ENCODE data around the gene CYP19A1.

Gene CYP19A1

DNA sequence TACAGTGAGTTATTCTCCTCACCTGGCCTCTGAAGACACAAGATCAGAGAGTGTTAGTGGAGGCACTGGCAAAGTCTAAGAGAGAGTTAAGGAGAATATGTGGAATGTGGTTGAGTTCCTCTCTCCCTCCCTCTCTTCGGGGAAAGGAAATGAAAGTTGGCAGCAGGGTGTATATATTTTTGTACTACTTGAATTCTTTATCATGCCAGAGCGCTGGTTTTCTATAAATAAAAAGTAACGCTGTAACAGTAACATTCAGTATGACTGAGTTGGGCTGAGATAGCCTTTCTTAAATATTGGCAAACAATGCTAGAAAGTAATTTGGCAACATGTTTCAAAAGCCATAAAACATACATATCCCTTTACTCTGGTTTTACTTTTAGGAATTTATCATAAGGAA is 166.2 kb downstream of the CYP19A1 start:
- no peak for DNase-seq

GRCh38 chr15:51171634-51171932 is 166.8 kb downstream of the CYP19A1 start:
- no peak for DNase-seq

DNA sequence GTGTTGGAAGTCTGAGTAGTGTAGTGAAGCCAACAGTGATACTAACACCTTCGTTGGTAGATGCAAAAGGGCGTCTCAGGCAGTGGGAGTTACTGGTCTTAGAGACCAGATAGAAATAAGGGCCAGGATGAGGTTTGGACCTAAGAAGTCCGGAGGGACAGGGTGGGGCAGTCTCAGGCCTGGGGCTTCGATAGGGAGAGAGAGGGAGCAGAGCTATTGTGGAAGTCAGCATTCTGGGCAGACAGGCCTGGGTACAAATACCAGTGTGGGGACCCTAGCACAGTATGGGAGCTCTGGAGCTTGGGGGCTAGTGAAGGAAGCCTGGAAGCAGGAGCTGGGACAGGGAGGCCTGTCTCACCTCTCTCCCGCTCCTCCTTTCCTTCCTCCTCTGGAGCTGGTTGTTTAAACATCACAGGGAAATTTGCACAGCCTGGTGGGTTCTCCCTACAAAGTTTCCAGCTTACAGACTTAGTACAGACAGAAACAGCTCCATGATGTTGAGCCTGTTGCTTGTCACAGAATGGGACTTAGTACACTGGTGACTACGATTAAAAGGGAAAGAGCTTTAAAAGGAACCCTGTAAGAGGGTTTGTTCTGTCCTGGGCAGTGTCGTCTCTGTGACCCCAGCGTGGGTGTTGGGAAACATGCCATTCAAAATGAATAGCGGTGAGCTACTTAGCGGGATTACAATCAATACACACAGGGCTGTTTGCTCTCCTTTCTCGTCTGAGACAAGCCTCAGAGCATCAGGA is 167.3 kb downstream of the CYP19A1 start:
- no peak for DNase-seq

DNA sequence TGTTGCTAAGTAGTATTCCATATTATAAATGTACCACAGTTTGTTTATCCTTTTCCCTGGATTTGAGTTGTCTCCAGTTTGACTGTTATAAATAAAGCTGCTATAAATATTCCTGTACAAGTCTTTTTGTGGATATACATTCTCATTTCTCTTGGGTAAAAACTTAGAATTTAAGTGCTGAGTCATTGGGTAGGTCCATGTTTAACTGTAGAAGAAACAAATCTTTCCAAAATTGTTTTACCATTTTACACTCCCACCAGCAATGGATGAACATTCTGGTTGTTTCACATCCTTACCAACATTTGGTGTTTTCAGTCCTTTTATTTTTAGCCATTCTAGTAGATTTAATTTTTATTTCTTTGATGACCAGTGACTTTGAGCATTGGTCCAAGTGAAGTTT is 169.7 kb downstream of the CYP19A1 start:
- no peak for DNase-seq

GRCh38 chr15:51163843-51164242 is 174.6 kb downstream of the CYP19A1 start:
- DNase-seq, result no peak

DNA sequence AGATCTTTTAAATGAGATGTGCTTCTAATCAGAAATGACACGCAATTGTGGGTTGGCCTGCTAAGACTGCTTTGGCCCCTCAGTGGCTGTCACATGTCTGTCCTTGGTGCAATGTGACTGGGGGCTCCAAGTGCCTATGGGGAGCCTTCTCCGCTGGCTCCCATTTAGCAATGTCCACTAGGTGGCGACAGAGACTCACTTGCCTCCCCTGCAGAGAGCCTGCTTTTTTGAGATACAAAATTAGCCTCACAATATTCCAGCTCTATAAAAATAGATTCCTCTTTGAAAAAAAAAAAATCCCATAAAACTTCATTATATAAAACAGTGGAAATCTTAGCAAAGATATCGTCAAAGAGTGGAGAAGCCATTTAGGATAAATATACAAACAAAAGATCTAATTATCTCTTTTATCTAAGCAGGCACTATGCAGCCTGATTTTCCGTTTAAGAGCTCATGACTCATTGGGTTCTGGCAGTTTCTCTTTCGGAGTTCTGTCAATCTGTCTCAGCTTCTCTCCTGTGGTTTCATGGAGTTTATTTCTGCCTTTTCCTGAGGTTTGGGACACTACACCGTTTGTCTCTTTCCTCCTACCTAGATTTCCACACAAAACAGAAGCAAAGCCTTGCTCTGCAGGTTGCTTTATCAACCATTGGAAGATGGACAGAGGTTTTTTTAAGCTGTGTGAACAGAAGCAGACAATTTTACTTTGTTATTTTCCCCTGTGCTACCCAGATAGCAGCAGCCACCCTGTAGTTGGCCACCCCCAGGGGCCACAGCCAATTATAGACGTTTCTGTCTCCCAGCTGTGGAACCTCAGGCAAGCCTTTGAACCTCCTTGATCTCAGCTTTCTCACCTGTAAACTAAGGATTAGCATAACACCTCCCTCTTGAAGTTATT is 175.3 kb downstream of the CYP19A1 start:
- DNase-seq, result peak; percentile 56

DNA sequence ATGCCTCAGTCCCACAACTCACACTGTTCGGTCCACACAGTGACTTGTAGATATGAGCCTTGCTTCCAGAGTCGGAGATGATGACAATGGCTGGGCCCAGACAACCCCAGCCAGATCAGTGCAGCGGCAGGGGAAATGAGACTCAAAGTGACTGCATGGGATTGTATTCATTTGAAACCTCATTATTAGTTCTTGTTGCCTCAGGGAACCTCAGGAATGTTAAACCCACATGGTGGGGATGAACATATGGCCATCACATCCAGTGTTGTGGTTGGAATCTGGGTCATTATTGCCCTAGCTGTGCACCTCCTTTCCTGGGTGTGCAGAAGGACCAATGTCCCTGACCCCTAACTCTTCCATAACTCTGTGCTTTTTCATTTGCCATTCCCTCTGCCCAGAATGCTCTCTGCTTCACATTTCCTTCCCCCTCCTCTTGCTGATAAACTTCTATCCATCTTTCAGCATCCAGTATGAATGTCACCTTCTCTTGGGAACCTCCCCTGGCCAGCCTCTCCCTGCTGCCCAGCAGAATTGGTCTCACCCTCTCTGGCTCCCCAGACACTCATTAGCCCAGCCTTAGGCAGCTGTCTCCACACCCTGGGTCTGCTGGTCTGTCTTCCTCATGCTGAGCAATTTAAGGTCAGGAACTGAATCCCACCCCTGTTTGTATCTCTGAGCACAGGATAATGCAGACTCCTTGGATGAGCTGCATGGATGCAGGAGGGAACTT is 176.7 kb downstream of the CYP19A1 start:
- no peak for DNase-seq

DNA sequence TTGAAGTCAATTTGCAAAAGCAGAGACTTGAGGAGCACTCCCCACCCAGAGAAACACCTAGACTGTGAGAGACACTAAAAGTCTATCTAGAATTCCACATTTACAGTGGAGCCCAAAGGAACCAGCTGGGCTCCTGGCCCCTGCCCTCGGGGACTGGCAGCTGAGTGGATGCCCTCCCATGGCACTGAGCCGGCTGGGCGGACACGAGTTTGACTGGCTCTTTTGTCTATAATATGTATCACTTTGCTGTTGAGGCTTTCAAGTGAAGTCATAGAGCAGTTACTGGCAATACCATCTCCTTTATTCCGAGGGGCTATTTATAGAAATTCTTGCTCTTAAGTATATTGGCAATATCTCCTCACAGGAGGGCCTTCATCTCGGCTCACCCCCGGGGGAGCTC is 177.9 kb downstream of the CYP19A1 start:
- no peak for DNase-seq

All from NCI-H774 (cell line).